Right cardiac atrium (tissue), 5 donors: ENCODE results near the gene ADAMTS17. TPM values are rescaled to one million over a fixed set of nuclear protein-coding genes. Genes with fewer than 3 reads are reported as not detected.

Experiments used
- ATAC-seq, 2 donors: fragments of 200-7000 bp; cut with Tn5 transposase; one replicate each; pipeline versions ENCODE4 v1.8.0 to v1.9.1; 2020; ENCODE audit warnings: moderate library complexity in 2 of 2, mild to moderate bottlenecking in 1 of 2
- DNase-seq, 3 donors: peaks; one replicate each; pipeline ENCODE4 v3.0.0-alpha.2; 2020
- H3K27ac ChIP-seq: one replicate; pipeline ENCODE4 v1.5.1; 2013; ENCODE audit warnings: mild to moderate bottlenecking, low read length, control low read depth, moderate library complexity
- H3K27me3 ChIP-seq: one replicate; pipeline ENCODE4 v1.6.1; 2013; ENCODE audit not compliant: control insufficient read depth, insufficient read depth
- H3K4me1 ChIP-seq: one replicate; pipeline ENCODE4 v1.6.1; 2013; ENCODE audit warnings: low read length; ENCODE audit not compliant: control insufficient read depth, insufficient read depth
- H3K4me3 ChIP-seq: one replicate; pipeline ENCODE4 v1.5.1; 2013; ENCODE audit warnings: low read length, control low read depth
- H3K9me3 ChIP-seq: one replicate; pipeline ENCODE4 v1.6.1; 2013; ENCODE audit warnings: low read length; ENCODE audit not compliant: control insufficient read depth
- WGBS: extraction: QIAGEN DNeasy Blood & Tissue Kit; methylation state at CpG from one replicate; pipeline ENCODE4 v1.1.7; 2013; 5-methylcytosine and 5-hydroxymethylcytosine counted together
- intact Hi-C, 4 donors: fragments of 100-400 bp; cut with DNase I; formaldehyde crosslinking; loops; one replicate each; pipeline versions ENCODE4 v1.11.0 to v1.14.0; 2022 to 2023
- polyA plus RNA-seq: library from polyadenylated mRNA; stranded (reverse); fragments of 200-250 nt; gene quantifications from one replicate; pipeline ENCODE4 v1.2.3, GENCODE V29; 2013
- total RNA-seq, 4 donors: library from RNA; stranded (reverse); fragmentation: NEBNext Ultra II Directional; extraction: Animal tissue kit (Norgen Biotek cat#: 25700); gene quantifications; one replicate each; pipeline ENCODE4 v1.2.1, GENCODE V29; 2021
- donor health status: healthy with polysubstance abuse.
- donor health status: DM: no; HTN: yes; CAD: no.
- donor health status: DM: no; HTN: no; CAD: no.
- donor health status: DM: no; HTN: yes; CAD: no; lungs with severe emphysema.
- donor health status: DM: yes; HTN: yes; CAD: no.

Gene ADAMTS17
- total and polyA plus RNA-seq, 5 donors = 1.2 to 6.5 (median 2.6) TPM

GRCh38 chr15:100160953-100161352, 180.8 kb downstream of the ADAMTS17 start:
- no peak for DNase-seq

GRCh38 chr15:100159436-100159835, 182.3 kb downstream of the ADAMTS17 start:
- intact Hi-C loops = no loop called here
- Histone ChIP-seq H3K27ac (no peak overlapping the region), H3K27me3 (no peaks in the 10 kb centered on the region), H3K9me3 (no peaks in the 10 kb centered on the region), H3K4me1 (no peaks in the 10 kb centered on the region), H3K4me3 (no peak overlapping the region)
- DNase-seq (no peak), ATAC-seq (no peak)
- 65% methylated on average over 2 of the region's 2 CpGs for WGBS

More at GRCh38 chr15:100160953-100161352, 180.8 kb downstream of the ADAMTS17 start:
- ATAC-seq = no peak
- H3K27ac ChIP-seq = no peak overlapping the region
- WGBS = 78% methylated on average over 11 of the region's 11 CpGs
- H3K4me3 ChIP-seq = no peak overlapping the region
- no peaks in the 10 kb centered on the region for H3K9me3 ChIP-seq
- no peaks in the 10 kb centered on the region for H3K27me3 ChIP-seq
- no peaks in the 10 kb centered on the region for H3K4me1 ChIP-seq
- intact Hi-C loops = no loop called here

- Histone ChIP-seq H3K4me1 (no peaks in the 10 kb centered on the region), H3K9me3 (no peaks in the 10 kb centered on the region), H3K27ac (no peak overlapping the region), H3K4me3 (no peak overlapping the region), H3K27me3 (no peaks in the 10 kb centered on the region)
- WGBS = 61% methylated on average over 4 of the region's 4 CpGs
- ATAC-seq (no peak), DNase-seq (no peak)
- intact Hi-C loops = no loop called here
Observed at GRCh38 chr15:100158356-100158755, 183.4 kb downstream of the ADAMTS17 start.

GRCh38 chr15:100156201-100156600, 185.6 kb downstream of the ADAMTS17 start:
- DNase-seq (no peak), ATAC-seq (no peak)
- Histone ChIP-seq H3K4me1 (no peaks in the 10 kb centered on the region), H3K9me3 (no peaks in the 10 kb centered on the region), H3K4me3 (no peak overlapping the region), H3K27ac (no peak overlapping the region), H3K27me3 (no peaks in the 10 kb centered on the region)
- intact Hi-C loops = no loop called here
- WGBS = 89% methylated on average over 6 of the region's 6 CpGs

GRCh38 chr15:100154338-100154737, 187.4 kb downstream of the ADAMTS17 start:
- Histone ChIP-seq H3K4me1 (no peaks in the 10 kb centered on the region), H3K9me3 (no peaks in the 10 kb centered on the region), H3K27ac (no peak overlapping the region), H3K27me3 (no peaks in the 10 kb centered on the region), H3K4me3 (no peak overlapping the region)
- DNase-seq = no peak
- WGBS = 84% methylated on average over 8 of the region's 8 CpGs
- intact Hi-C loops = no loop called here
- ATAC-seq = no peak

GRCh38 chr15:100152463-100152862, 189.3 kb downstream of the ADAMTS17 start:
- no peak overlapping the region for H3K4me3 ChIP-seq
- no peaks in the 10 kb centered on the region for H3K4me1 ChIP-seq
- DNase-seq (no peak), ATAC-seq (no peak)
- H3K9me3 ChIP-seq = no peaks in the 10 kb centered on the region
- WGBS = 87% methylated on average over 8 of the region's 8 CpGs
- H3K27me3 ChIP-seq = no peaks in the 10 kb centered on the region
- intact Hi-C loops = no loop called here
- no peak overlapping the region for H3K27ac ChIP-seq

GRCh38 chr15:100150906-100151305, 190.9 kb downstream of the ADAMTS17 start:
- Histone ChIP-seq H3K4me3 (no peak overlapping the region), H3K4me1 (no peaks in the 10 kb centered on the region), H3K27me3 (no peaks in the 10 kb centered on the region), H3K9me3 (no peaks in the 10 kb centered on the region), H3K27ac (no peak overlapping the region)
- DNase-seq (no peak), ATAC-seq (no peak)
- intact Hi-C loops = no loop called here
- 86% methylated on average over 8 of the region's 8 CpGs for WGBS

- ATAC-seq (no peak), DNase-seq (no peak)
- intact Hi-C loops = no loop called here
- no peaks in the 10 kb centered on the region for H3K9me3 ChIP-seq
- H3K27ac ChIP-seq = no peak overlapping the region
- H3K4me1 ChIP-seq = no peaks in the 10 kb centered on the region
- no peaks in the 10 kb centered on the region for H3K27me3 ChIP-seq
- no peak overlapping the region for H3K4me3 ChIP-seq
- 92% methylated on average over 3 of the region's 3 CpGs for WGBS
Observed at GRCh38 chr15:100147828-100148227, 193.9 kb downstream of the ADAMTS17 start.

- no peaks in the 10 kb centered on the region for H3K9me3 ChIP-seq
- intact Hi-C loops = no loop called here
Observed at GRCh38 chr15:100143378-100143777, 198.4 kb downstream of the ADAMTS17 start.

GRCh38 chr15:100141311-100142001, 200.3 kb downstream of the ADAMTS17 start:
- no peak overlapping the region for H3K27ac ChIP-seq
- no peak for DNase-seq
- intact Hi-C loops = no loop called here
- no peaks in the 10 kb centered on the region for H3K27me3 ChIP-seq
- H3K4me3 ChIP-seq = no peak overlapping the region
- no peaks in the 10 kb centered on the region for H3K9me3 ChIP-seq
- H3K4me1 ChIP-seq = no peaks in the 10 kb centered on the region
- peak; percentile 45 to 69 for ATAC-seq
- WGBS = 45% methylated on average over 11 of the region's 11 CpGs

More at GRCh38 chr15:100143378-100143777, 198.4 kb downstream of the ADAMTS17 start:
- Histone ChIP-seq H3K27ac (no peak overlapping the region), H3K4me1 (no peaks in the 10 kb centered on the region), H3K27me3 (no peaks in the 10 kb centered on the region), H3K4me3 (no peak overlapping the region)
- DNase-seq = no peak
- ATAC-seq = no peak
- WGBS = 63% methylated on average over 1 of the region's 1 CpG

- no peaks in the 10 kb centered on the region for H3K9me3 ChIP-seq
- peak; percentile 31 to 35 for ATAC-seq
- H3K27me3 ChIP-seq = no peaks in the 10 kb centered on the region
- no peak overlapping the region for H3K4me3 ChIP-seq
- DNase-seq = no peak
- WGBS = 86% methylated on average over 25 of the region's 25 CpGs
- no peaks in the 10 kb centered on the region for H3K4me1 ChIP-seq
- H3K27ac ChIP-seq = no peak overlapping the region
- intact Hi-C loops = no loop called here
Observed at GRCh38 chr15:100140527-100141308, 201.1 kb downstream of the ADAMTS17 start.
